HCEC 1CT (cell line): ENCODE measurements around the gene ANTXR2.
"Not testable (repeated sequence)": the region's sequence is repeated elsewhere in the genome, so short reads cannot be mapped to it uniquely, and the experiment has no call there.

Experiments used
- DNase-seq: peaks from one replicate; pipeline ENCODE4 v3.0.0-alpha.2; 2017

The ANTXR2 gene

DNA sequence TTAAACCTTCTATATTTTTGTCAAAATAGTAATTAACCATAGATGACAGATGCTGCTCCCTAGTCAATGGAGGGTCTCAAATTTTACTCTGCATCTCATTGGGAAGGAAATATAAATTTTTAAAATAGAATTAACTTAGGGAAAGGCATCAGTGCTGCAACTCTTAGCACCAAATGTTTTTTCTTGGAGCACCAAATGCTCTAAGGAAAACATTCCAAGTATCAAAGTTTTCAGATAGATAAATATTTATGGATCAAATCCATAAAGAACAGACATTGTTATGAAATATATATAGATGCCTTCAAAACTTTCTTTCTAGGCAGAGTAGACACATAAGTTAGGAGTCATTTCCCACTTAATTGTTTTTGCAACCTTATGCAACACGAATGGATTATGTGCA, 168.7 kb downstream of the ANTXR2 start:
- no peak for DNase-seq

DNA sequence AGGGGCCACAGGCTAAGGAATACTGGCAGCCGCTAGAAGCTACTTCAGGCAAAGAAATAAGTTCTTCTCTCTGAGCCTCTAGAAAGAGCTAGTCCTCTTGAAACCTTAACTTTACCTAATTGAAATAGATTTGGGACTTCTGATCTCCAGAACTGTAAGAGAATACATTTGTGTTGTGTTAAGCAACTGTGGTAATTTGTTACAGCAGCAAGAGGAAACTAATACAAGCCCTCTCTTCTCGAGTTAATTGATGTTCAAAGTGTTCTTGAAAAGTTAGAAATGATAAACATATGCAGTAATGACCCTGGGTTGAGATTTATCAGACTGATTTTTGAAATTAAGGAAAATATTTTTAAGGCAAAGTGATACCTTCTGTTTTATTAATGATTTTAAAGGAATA, 172.8 kb downstream of the ANTXR2 start:
- no peak for DNase-seq

DNA sequence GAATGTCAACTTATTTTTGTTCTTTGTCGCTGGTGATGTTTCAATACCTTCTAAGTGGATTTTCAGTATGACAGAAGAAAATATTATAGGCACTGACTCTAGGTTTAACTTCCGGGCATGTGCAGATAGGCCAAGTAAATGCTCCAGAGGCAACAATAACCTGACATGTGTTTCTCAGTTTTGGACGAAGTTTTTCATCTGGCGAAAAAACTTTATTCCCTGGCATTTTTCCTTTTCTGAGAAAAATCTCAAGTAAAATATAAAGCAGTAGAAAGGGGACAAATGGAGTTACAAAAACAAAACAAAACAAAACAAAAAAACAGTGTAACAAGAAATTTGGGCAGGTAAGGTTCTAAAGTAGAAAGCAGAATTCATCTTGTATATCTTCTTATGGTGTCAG, 173.5 kb downstream of the ANTXR2 start:
- no peak for DNase-seq

DNA sequence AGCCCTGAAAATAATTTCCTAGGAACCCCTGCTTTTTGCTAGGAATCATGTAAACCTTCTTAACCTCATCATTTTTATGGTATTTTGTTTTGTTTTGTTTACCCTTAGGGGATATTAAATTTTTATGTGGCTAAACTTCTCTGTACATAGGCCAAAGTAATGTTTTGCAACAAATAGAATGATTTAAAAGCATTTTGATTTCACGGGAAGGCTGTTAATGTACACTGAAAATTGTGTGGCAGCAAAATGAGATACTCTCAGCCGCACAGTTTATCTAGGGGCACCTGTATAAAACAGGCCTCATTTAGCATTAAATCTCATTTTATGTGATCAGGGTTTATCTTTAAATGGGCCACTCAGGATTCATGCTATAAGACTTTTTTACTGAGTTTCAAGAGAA, 175.0 kb downstream of the ANTXR2 start:
- DNase-seq = no peak

DNA sequence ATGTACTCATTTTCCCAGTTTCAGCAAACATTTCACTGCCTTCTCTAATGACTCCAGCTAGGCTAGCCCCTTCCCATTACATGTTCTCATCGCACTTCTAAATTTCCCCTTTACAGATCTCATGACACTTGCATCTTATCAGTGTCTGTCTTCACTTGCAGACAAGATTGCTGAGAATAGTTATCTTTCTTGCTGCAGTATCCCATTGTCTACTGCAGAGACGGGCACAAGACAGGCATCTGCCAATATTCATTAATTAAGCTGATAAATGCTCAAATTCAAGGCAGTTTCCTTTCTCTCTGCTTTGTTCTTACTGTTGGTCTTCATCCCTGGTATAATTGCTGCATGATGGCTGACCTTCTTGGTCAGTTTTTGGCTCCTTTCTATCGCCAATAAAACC, 175.9 kb downstream of the ANTXR2 start:
- no peak for DNase-seq

DNA sequence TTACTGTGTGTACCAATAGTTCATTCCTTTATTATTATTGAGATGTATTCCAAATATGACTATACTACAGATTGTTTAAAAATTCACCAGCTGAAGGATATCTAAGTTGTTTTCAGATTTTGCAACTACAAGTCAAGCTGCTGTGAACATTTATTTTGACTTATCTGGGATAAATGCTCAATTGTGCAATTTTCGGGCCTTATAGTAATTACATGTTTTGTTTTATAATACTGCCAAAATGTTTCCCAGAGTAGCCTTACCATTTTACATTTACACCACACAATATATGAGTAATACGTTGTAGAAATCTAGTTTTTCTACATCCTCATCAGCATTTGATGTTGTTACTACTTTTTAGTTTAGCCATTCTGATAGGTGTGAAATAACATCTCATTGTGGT, 179.6 kb downstream of the ANTXR2 start:
- DNase-seq = no peak

DNA sequence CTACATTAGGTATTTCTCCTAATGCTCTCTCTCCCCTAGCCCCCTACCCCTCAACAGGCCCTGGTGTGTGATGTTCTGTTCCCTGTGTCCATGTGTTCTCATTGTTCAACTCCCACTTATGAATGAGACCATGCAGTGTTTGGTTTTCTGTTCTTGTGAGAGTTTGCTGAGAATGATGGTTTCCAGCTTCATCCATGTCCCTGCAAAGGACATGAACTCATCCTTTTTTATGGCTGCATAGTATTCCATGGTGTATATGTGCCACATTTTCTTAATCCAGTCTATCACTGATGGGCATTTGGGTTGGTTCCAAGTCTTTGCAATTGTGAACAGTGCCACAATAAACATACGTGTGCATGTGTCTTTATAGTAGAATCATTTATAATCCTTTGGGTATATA, 184.0 kb downstream of the ANTXR2 start:
- DNase-seq = not testable (repeated sequence)

DNA sequence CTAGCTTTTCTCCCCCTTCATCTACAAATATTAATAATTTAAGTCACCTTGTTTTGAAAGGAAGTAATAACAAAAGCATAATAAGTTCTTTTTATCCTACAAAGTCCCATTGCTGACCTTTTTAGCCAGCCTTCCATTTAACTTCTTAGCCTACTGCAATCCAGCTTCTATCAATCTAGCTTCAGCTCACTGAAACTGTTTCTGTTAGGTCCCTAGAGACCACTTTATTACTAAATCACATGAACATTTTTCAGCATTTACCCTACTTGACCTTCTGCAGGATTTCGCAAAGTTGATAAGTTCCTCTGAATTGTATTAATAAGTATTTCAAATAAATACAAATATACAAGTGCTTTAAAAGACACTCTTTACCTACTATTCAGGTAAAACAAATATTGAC, 186.5 kb downstream of the ANTXR2 start:
- DNase-seq = no peak

DNA sequence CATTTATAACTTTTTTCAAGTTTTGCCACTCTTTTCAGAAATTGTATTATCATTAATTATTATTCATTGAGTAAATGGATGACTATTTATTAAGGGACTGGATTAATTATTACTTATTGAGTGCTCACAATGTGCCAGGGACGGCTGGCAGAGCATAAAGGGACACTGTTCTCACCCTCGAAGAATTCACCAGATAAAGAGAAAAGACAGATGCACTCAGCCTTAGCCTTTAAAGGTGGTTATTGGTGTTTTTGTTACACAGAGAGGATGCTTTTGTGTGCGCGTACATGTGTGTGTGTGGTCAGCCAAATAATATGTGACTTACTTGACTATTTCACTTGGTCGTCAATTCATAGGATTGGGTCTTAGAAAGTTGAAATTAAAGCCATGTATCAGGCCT, 187.0 kb downstream of the ANTXR2 start:
- DNase-seq = no peak

DNA sequence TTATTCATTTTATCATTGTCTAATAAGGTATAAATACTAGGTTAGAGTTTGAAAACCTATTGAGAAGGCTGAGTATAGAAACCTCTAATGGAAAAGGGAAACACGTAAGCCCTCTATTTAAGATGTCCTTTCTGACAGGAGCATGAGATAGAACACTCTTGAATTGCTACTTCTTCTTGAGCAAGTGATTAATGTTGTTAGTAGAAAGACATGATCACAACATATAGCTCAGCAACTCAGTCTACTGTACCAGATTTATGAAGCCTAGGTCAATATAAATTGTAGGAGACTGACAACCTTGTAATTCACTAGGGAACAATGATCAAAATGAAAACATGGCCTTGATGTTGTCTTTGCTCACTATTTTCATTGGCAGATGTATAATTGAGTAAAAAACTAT, 189.7 kb downstream of the ANTXR2 start:
- DNase-seq = no peak

DNA sequence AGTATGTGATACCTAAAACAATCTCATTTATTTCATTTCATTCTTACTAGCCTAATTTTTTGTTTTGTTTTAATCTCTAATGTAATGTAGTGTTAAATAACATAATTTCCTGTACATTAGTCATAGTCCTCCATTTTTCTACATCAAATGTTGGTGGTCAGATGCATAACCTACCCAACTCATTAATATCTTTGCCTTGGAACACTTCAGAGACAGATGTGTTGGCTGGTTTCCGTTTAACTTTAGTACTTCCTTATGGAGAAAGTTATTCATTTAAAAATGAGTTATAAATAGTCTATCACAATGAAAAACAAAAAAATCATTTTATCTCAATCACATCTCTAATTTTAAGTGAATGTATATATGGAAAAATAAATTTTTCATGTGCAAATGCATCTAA, 190.2 kb downstream of the ANTXR2 start:
- DNase-seq = no peak

DNA sequence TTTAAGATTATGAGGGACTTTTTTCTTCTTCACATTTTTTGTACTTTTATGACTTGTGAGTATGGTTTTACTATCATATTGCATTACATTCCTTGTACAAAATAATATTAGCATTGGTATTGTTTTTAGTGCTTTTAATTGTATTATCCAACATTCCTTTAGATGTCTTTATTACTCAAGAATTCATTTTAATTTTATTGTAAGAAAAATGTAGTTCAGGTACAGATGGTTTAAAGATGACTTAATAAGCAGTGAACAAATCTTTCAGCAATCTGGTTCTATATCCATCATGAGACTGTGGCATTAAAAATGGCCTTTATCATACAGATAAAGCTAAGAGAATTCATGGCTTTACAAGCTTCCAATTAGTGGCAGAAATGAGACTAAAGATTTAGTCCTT, 191.6 kb downstream of the ANTXR2 start:
- DNase-seq = no peak

DNA sequence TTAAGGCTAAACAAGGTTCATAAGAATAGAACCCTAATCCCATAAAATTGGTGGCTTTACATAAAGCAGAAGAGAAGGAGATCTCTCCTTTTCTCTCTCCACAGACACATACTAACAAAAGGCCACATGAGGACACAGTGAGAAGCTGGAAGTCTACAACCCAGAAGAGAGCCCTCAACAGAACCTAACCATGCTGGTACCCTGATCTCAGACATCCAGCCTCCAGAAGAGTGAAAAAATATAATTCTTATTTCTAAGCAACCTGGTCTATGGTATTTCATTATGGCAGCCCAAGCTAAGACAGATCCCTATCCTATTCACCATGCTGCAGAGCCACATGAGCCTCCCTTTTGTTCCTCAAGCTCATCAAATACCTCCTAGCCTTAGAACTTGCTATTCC, 195.5 kb downstream of the ANTXR2 start:
- no peak for DNase-seq

DNA sequence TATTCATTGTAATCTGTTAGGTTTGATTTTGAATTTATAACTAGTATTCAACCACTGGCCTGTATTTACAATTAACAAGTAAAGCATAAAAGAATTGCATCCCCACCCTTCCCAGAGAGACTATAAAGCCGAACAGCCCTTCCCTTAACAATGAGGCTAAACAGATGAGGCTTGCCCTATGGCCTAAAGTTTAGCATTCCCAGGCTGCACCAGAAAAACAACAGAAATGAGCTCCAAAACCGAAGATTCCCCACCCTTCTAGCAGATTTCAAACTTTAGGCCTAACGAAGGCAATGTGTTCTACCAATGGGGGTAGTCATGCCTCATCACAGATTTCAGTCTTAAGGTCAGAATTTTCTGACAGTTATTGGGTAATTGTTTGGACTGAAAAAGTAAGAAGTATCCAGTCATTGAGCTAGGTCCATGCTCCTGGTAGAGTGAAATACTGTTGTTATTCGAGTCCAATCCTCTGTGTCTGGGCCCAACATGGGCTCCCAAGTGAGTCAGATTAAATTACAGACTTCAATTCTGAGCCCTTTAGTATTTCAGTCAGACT, 197.6 kb downstream of the ANTXR2 start:
- DNase-seq = no peak

DNA sequence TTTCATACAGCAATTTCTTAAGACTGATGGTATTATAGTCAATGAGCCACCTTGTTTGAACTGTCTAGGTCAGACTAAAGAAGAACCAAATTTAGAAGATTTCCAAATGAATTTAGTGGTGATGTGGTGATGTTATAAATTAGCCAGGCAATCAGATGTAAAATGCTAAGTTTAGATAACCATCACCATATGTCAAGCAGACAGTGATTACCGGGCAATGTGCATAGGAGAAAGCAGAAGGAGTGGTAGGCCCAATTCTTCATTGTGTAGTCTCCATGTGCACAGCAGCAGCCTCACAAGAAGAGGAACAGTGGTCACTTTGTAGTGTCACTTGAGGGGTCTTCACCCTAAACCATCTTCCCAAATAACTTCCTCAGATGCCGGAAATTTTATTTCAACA, 198.8 kb downstream of the ANTXR2 start:
- DNase-seq = no peak

DNA sequence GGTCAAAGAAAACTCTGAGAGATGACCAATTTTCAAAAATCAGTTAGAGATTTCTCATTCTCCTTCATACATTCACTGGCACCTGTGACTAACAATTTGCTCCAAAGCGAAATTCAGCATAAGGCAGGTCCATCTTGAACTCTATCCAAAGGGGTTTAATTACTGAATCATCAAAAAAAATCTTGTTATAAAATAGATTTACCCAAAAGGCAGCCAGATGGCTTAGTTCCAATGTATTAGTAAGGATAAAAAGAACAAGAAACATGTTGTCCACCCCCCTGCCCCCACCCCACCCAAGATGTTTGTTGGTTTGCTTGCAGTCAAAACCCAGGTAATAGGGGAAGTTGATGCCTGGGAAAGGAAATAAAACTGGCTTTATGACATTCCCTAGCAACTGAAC, 200.3 kb downstream of the ANTXR2 start:
- DNase-seq = no peak

DNA sequence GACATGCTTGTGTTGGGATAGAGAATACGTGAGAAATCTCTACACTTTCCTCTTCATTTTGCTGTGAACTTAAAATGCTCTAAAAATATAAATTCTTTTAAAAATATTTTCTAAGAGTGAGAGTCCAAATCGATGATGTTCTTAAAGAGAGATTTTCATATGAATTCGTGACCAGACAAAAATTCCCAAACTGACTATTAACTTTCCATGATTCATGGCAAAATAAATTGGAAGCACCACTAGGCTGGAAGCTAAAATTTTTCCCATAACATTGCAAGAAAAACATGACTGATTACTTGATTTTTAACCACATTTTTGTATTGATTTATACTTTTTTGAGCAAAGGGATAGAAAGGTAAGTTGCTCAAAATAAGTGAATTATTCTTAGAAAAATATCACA, 201.1 kb downstream of the ANTXR2 start:
- DNase-seq = no peak

DNA sequence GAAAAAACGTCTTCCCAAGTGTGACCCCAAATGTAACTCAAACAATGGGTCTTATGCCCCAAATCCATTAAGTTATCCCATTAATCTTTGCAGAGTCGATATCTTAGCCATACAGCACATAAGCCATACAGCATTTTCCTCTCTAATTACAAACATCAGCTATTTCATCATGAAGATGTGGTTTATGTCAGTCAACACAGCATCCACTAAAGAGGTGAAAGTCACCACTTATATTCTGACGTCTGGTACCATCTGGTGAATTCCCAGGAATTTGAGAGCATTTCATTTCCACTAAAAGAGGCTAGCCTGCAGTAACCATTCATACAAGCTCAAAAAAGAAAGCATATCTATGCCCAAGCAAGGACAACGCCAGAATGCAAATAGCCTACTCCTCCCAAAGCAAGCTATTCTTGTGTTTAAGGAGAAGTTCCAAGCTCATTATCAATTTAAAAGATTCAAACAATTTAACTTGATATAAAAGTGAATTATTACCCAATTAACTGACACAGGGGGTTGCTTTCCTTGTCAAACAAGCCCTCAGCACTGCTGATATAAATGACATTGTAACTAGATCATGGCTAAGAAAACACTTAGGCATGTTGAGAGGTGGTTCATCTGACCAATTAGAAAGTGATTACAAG, 203.3 kb downstream of the ANTXR2 start:
- DNase-seq = no peak

DNA sequence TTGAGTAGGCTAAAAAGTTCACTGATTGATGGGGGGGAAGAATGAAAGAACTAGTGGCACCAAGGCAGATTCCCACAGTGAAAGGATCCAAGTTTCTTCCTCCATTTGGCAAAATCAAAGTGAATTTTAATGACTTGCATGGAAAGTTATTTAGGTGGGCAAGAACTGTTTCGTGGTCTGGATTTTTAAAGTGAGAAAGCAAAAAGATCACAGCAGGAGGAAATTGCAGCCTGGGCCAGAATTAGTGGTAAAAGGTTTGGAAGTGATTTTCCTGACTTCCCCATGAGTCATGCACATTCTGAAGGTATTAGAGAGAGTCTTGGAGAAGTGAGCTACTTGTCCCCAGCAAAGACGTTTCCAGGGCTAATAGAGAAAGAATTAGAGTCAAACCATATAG, 207.8 kb downstream of the ANTXR2 start:
- DNase-seq = peak; percentile 49

DNA sequence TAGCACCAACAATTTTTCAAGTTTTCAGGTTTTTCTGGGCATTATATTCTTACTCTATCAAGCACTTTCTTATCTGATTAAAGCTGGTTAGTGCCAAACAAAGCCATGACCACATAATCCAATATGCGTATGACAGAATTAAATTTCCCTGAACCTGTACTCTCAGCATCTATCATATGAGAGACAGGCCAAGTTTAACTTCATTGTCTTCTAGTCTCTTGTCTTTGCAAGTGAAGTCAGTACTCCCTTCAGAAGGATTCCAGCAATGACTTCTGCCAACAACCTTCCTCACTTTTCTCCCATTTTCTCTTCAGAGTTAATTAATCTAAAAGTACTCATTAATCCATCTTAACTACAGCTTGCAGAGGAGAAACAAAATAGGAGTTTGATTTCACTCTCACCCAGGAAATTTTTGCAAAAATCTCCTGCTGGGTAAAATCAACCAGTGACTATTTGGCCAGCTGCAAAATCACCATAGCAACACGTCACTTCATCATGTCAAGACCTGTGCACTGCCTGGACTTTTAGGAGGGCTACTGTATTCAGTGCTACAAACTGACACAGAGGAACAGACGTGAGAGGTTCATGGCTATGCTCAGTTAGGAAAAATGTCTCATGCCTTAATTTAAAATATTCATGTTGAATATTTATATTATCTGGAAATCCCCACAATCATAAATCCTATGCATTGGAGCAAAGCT, 208.4 kb downstream of the ANTXR2 start:
- DNase-seq = no peak

DNA sequence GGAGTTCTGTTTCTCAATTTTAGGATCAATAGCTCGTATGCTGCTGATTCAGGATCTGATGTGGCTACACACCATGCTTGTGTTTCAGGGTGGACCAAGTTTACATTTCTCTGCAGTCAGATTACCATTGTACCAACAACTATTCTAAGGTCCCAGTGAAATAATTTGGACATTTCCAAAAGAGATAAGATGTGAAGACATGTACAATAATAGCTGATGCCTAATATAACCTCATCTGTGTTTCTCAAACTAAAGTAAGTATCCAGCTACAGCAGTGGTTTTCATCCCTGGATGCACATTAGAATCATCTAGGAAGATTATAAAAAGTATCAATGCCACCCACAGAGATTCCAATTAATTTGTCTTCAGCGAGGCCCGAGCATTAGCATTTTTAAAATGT, 209.7 kb downstream of the ANTXR2 start:
- no peak for DNase-seq

DNA sequence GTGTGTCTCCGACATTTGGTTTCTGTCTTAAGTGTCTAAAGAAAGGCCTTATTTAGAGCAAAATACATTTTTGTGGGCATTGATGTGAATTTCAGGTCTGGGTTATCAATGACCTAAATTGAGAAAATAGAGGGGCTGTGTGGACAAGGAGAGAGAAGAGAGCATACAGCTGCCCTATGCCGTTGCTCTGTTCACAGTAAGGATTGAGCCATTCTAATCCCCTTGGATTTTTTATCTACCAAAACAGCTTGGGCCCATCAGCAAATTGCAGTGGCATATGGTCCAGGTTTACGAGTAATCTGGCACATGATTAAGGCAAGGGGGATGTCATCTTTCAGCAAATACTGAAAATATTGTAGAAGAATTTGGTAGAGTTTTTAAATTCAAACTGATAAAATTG, 210.2 kb downstream of the ANTXR2 start:
- no peak for DNase-seq

DNA sequence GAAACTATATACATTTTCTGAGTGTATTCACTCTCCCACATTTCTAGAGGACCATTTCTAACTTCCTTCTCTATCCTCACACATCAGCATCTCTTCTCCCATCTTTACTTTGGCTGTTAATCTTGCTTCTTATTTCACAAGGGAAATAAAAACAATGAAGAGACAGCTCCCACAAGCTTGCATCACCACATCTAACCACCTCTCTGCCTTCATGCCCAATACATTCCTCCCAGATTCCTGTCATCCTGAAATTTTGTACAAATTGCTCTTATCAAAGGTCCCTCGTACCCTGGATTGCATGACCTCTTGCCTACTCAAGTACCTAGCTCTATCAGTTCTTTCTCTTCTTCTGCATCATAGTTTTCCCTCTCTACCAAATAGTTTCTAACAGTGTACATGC, 215.2 kb downstream of the ANTXR2 start:
- no peak for DNase-seq

DNA sequence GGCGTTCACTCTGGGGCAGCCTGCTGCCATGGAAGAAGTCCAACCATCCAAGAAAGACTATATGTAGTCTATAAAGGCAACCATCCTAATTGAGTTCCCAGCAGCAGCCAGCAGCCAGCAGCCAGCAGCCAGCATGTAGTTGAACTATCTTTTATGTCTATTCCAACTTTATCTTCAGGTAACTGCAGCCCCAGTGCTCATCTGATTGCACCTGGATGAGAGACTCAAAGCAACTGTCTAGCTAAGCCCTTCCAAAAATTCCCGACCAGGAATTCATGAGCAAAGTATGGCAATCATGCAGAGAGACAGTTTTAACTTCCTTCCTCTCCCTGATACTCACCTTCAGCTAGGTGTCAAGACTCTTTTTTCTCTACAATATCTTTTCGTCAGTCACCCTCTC, 216.8 kb downstream of the ANTXR2 start:
- no peak for DNase-seq
